ENCODE results near the gene ITPR1. TPM values are rescaled to one million over a fixed set of nuclear protein-coding genes. Genes with fewer than 3 reads are reported as not detected.

The ITPR1 gene
- total RNA-seq, 1 donor from 2014 or later = 11.2 TPM

DNA sequence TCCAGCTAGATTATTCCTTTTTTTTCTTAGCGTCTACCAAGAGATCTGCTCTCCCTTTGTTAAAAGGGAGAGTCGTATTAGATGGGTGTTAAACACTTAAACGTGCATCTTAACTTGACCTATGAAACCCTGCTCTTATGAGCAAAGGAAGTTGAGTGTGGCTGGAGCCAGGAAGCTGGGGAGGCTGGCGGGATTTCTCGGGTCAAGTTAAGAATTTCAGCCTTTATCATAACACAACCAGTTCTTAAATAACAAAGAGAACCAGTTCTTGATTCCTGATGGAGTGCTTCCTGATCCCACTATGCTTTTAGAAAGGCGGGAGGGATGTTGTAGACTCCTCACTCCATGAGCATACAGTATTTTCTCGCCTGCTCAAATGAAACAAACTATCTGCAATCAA lies 215.1 kb downstream of the ITPR1 start:
- DNase-seq (ENCODE audit: low spot score, unreplicated experiment) = no peak
- Mint-ChIP-seq H3K4me3 (ENCODE audit: low read depth) (no peak overlapping the region), H3K27ac (no peak overlapping the region), H3K27me3 (peaks cover 30% of the 10 kb centered on the region), H3K4me1 (ENCODE audit: low read depth) (peaks cover 9% of the 10 kb centered on the region), H3K36me3 (ENCODE audit: insufficient read depth) (peaks cover 5% of the 10 kb centered on the region), H3K9me3 (ENCODE audit: low read depth) (peaks cover 3% of the 10 kb centered on the region)
- no peak for TF ChIP-seq CTCF (IDR thresholded peaks at IDR 0.05; ENCODE audit: unreplicated experiment)

DNA sequence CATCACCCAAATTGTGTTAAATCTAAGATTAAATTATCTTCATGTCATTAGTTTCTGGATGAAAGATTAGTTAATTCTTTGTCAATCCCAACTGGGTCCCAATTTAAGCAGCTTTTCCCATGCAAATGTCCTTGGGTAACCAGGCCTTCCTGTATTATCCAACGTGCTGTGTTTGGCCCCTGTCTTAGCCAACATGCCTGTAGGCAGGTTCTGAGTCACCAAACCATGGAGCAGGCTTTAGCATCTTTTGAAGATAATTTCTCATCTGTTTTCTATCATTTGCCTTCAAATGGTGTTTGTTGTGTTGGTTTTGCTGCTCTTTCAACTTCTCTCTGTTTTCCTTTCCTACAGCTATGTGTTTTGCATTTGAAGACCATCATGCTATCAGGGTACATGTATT lies 216.2 kb downstream of the ITPR1 start:
- no peak overlapping the region for H3K4me3 Mint-ChIP-seq (ENCODE audit: low read depth)
- no peak for DNase-seq (ENCODE audit: low spot score, unreplicated experiment)
- no peak overlapping the region for H3K27ac Mint-ChIP-seq
- peaks cover 9% of the 10 kb centered on the region for H3K4me1 Mint-ChIP-seq (ENCODE audit: low read depth)
- H3K9me3 Mint-ChIP-seq (ENCODE audit: low read depth) = peaks cover 3% of the 10 kb centered on the region
- H3K36me3 Mint-ChIP-seq (ENCODE audit: insufficient read depth) = peaks cover 5% of the 10 kb centered on the region
- peaks cover 39% of the 10 kb centered on the region for H3K27me3 Mint-ChIP-seq
- no peak for TF ChIP-seq CTCF (IDR thresholded peaks at IDR 0.05; ENCODE audit: unreplicated experiment)

- H3K27ac Mint-ChIP-seq = no peak overlapping the region
- TF ChIP-seq CTCF (IDR thresholded peaks at IDR 0.05; ENCODE audit: unreplicated experiment) = no peak
- H3K4me1 Mint-ChIP-seq (ENCODE audit: low read depth) = peaks cover 9% of the 10 kb centered on the region
- peaks cover 3% of the 10 kb centered on the region for H3K9me3 Mint-ChIP-seq (ENCODE audit: low read depth)
- no peak for DNase-seq (ENCODE audit: low spot score, unreplicated experiment)
- H3K36me3 Mint-ChIP-seq (ENCODE audit: insufficient read depth) = peaks cover 5% of the 10 kb centered on the region
- H3K27me3 Mint-ChIP-seq = peaks cover 40% of the 10 kb centered on the region
- H3K4me3 Mint-ChIP-seq (ENCODE audit: low read depth) = no peak overlapping the region
Measured at GRCh38 chr3:4710191-4710590, 217.0 kb downstream of the ITPR1 start.

DNA sequence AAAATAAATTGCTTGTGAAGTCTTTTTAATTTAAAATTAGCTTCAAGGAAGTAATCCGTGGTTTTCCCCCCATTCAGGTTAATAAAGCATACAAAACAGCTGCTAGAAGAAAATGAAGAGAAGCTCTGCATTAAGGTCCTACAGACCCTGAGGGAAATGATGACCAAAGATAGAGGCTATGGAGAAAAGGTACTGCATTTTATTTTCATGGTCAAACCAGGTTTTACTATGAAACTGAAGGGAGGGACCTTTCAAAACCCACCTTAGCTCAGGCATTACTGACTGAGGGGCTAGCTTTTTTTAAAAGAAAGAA lies 218.5 kb downstream of the ITPR1 start:
- Mint-ChIP-seq H3K27me3 (peaks cover 34% of the 10 kb centered on the region), H3K4me1 (ENCODE audit: low read depth) (peaks cover 9% of the 10 kb centered on the region), H3K9me3 (ENCODE audit: low read depth) (peaks cover 3% of the 10 kb centered on the region), H3K4me3 (ENCODE audit: low read depth) (no peak overlapping the region), H3K27ac (no peak overlapping the region), H3K36me3 (ENCODE audit: insufficient read depth) (peaks cover 2% of the 10 kb centered on the region)
- no peak for DNase-seq (ENCODE audit: low spot score, unreplicated experiment)
- TF ChIP-seq CTCF (IDR thresholded peaks at IDR 0.05; ENCODE audit: unreplicated experiment) = no peak

- no peak for DNase-seq (ENCODE audit: low spot score, unreplicated experiment)
- H3K27me3 Mint-ChIP-seq = peaks cover 36% of the 10 kb centered on the region
- TF ChIP-seq CTCF (IDR thresholded peaks at IDR 0.05; ENCODE audit: unreplicated experiment) = no peak
- H3K4me3 Mint-ChIP-seq (ENCODE audit: low read depth) = no peak overlapping the region
- H3K36me3 Mint-ChIP-seq (ENCODE audit: insufficient read depth) = peaks cover 2% of the 10 kb centered on the region
- H3K27ac Mint-ChIP-seq = no peak overlapping the region
- H3K4me1 Mint-ChIP-seq (ENCODE audit: low read depth) = peaks cover 9% of the 10 kb centered on the region
- H3K9me3 Mint-ChIP-seq (ENCODE audit: low read depth) = peaks cover 2% of the 10 kb centered on the region
Measured at GRCh38 chr3:4712109-4712508, 219.0 kb downstream of the ITPR1 start.
